Stimulated activated CD4-positive, alpha-beta T cell treated with anti-CD3 and anti-CD28 coated beads, Interleukin-15, amount 100 ng/mL, for 1 hour (primary cell): ENCODE measurements around the gene FRAT1.

Experiments
- DNase-seq, 2 donors: peaks; one replicate each; pipeline ENCODE4 v3.0.0-alpha.2; 2020; ENCODE audit warnings: low read depth in 1 of 2, low spot score in 1 of 2

The FRAT1 gene

GRCh38 chr10:97307866-97308780 lies 10.9 kb upstream of the FRAT1 start:
- no peak for DNase-seq

- DNase-seq: no peak
These were observed 7.9 kb upstream of the FRAT1 start for GRCh38 chr10:97311111-97311626.

- no peak for DNase-seq
These were observed 6.2 kb upstream of the FRAT1 start for GRCh38 chr10:97312897-97313296.

GRCh38 chr10:97314671-97315070 lies 4.4 kb upstream of the FRAT1 start:
- DNase-seq: no peak

- peak; percentile 43 for DNase-seq
These were observed 804 bp downstream of the FRAT1 start for GRCh38 chr10:97319671-97320479.

- no peak for DNase-seq
These were observed 1.5 kb downstream of the FRAT1 start for GRCh38 chr10:97320480-97321031.

- no peak for DNase-seq
These were observed 2.1 kb downstream of the FRAT1 start for GRCh38 chr10:97321032-97321803.

GRCh38 chr10:97321804-97322190 lies 2.7 kb downstream of the FRAT1 start:
- DNase-seq: no peak

GRCh38 chr10:97323501-97323900 lies 4.4 kb downstream of the FRAT1 start:
- DNase-seq: no peak

GRCh38 chr10:97325754-97326153 lies 6.7 kb downstream of the FRAT1 start:
- no peak for DNase-seq

GRCh38 chr10:97327348-97328294 lies 8.6 kb downstream of the FRAT1 start:
- no peak for DNase-seq

GRCh38 chr10:97328646-97329453 lies 9.8 kb downstream of the FRAT1 start:
- no peak for DNase-seq

GRCh38 chr10:97329766-97330165 lies 10.7 kb downstream of the FRAT1 start:
- no peak for DNase-seq

GRCh38 chr10:97331153-97331703 lies 12.2 kb downstream of the FRAT1 start:
- no peak for DNase-seq

- DNase-seq: no peak
These were observed 13.7 kb downstream of the FRAT1 start for GRCh38 chr10:97332591-97333350.

GRCh38 chr10:97333351-97333600 lies 14.2 kb downstream of the FRAT1 start:
- DNase-seq: no peak

GRCh38 chr10:97333601-97334369 lies 14.7 kb downstream of the FRAT1 start:
- DNase-seq: no peak
